ENCODE measurements around the gene POLR3K. TPM values are rescaled to one million over a fixed set of nuclear protein-coding genes. Genes with fewer than 3 reads are reported as not detected.
"Not testable (repeated sequence)": the region's sequence is repeated elsewhere in the genome, so short reads cannot be mapped to it uniquely, and the experiment has no call there.

The POLR3K gene
- total RNA-seq, 1 donor from 2014 or later: 8.4 TPM

DNA sequence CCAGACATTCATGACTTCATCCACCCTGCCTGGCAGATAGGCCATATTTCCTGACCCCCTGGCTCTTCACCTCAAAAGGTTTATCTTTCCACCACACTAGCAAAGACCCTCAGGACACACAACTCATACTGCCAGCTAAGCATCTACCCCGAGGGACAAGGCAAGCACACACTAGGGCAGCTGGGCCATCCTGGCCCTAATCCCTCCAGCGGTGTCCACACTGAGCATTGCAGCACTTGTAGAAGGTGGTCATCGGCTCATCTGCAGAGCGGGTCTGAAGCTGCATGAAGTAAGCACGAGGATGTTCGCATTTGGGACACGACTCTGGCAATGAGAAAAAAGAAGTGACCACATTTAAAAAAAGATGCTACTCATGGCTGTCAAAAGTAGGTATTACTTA lies 6.2 kb downstream of the POLR3K start:
- DNase-seq (ENCODE audit: low read depth, low spot score): no peak

GRCh38 chr16:46510-46909 lies 6.9 kb downstream of the POLR3K start:
- not testable (repeated sequence) for DNase-seq (ENCODE audit: low read depth, low spot score)

DNA sequence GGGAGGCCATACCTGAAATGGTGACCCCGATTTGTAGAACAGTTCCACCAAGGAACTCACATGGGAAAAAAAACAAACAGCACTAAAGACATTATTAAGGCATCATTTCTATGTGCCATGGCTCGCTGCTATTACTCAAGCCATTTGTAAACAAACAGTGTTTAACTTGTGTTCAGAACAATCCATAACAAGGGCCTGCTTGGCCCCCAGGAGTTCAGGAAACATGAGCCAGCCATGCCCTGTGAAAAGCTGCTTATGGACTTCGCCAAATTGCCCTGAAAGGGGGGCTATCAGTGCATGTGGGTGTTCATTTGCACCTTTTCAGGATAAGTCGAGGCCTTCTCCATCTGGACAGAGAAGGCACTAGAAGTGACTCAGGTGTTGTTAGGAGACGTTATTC lies 8.0 kb downstream of the POLR3K start:
- DNase-seq (ENCODE audit: low read depth, low spot score): no peak

- DNase-seq (ENCODE audit: low read depth, low spot score): no peak
These were observed 8.8 kb downstream of the POLR3K start for GRCh38 chr16:44655-45054.

- no peak for DNase-seq (ENCODE audit: low read depth, low spot score)
These were observed 10.1 kb downstream of the POLR3K start for GRCh38 chr16:43294-43693.

DNA sequence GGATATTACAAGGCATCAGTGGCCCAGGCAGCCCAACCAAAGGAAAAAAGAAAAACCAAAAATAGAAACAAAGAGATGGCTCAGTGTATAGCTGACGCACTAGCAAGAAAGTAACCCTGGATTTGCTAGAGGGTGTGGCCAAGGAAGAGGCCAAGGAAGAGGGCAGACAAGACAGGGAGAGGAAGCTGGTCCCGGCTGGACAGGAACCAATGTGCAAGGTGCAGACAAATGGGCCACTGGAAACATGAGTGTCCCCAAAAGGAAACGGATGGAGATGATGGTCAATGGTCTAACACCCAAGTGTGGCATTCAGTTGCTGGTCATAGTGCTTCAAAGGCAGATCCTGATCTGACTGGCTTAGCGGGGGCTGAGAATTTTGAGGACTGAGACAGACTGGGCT lies 10.7 kb downstream of the POLR3K start:
- no peak for DNase-seq (ENCODE audit: low read depth, low spot score)

- DNase-seq (ENCODE audit: low read depth, low spot score): no peak
These were observed 11.3 kb downstream of the POLR3K start for GRCh38 chr16:42069-42457.

DNA sequence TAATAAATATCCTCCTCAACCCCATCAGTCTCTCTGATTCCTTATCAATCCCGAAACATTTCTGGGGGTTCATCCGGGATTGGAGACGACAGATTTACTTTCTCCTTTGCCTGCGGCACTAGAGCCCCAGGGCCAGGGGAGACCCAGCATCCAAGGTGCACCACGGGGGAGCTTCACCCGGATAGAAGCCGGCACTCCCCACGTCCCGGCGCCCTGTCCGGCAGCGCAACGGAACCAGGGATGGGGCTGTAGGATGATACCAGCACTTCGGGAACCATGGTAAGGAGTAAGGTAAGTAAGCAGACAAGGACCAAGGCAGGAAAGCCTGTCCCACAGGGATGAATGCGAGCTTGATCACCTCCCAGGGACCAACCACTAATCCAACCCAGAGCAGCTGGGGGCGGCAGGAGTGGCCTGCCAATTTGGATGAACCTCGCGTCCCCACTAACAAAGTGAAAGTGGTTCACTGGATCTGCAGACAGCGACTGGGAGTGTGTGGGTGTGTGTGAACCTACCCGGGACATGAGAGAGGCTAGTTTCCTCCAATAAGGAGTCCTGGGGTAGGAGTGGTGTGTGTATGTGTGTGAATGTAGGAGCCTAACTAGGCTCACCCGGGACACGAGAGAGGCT lies 11.9 kb downstream of the POLR3K start:
- DNase-seq (ENCODE audit: low read depth, low spot score): no peak

GRCh38 chr16:38941-39892 lies 14.2 kb downstream of the POLR3K start:
- DNase-seq (ENCODE audit: low read depth, low spot score): no peak

- not testable (repeated sequence) for DNase-seq (ENCODE audit: low read depth, low spot score)
These were observed 15.2 kb downstream of the POLR3K start for GRCh38 chr16:38206-38605.

- DNase-seq (ENCODE audit: low read depth, low spot score): no peak
These were observed 15.9 kb downstream of the POLR3K start for GRCh38 chr16:37511-37910.

GRCh38 chr16:36336-36984 lies 16.9 kb downstream of the POLR3K start:
- DNase-seq (ENCODE audit: low read depth, low spot score): no peak

DNA sequence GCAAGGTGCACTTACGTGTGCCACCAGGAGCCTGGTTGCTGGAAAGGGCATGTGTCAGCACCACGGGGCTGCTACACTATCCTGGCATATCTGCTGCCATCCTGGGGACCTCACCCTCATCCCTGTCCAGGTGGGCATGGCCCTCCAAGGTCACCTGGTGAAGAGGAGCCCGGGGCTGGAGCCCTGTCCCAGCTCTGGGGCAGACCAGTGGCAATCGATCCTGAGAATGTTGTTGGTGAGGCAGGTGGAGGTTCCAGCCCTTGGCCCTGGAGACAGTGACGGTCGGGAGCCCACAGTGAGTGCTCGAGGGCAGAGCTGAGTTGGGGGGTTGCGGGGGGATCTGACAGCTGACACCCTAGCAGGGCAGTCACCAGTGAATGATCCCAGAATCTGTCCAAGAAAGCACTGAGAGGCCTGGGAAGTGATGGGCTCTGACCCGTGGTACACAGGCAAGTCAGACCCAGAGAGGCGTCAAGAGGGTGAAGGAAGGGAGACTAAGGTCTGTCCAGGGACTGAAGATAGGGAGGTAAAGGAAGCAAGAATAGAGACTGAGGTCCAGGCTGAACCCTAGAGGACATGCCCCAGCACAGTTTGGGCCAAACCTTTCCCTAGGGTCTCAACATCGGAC lies 17.6 kb downstream of the POLR3K start:
- DNase-seq (ENCODE audit: low read depth, low spot score): no peak

- no peak for DNase-seq (ENCODE audit: low read depth, low spot score)
These were observed 18.3 kb downstream of the POLR3K start for GRCh38 chr16:35011-35677.

- no peak for DNase-seq (ENCODE audit: low read depth, low spot score)
These were observed 18.8 kb downstream of the POLR3K start for GRCh38 chr16:34648-34987.

- no peak for DNase-seq (ENCODE audit: low read depth, low spot score)
These were observed 19.3 kb downstream of the POLR3K start for GRCh38 chr16:33877-34647.

GRCh38 chr16:33154-33876 lies 20.1 kb downstream of the POLR3K start:
- not testable (repeated sequence) for DNase-seq (ENCODE audit: low read depth, low spot score)

DNA sequence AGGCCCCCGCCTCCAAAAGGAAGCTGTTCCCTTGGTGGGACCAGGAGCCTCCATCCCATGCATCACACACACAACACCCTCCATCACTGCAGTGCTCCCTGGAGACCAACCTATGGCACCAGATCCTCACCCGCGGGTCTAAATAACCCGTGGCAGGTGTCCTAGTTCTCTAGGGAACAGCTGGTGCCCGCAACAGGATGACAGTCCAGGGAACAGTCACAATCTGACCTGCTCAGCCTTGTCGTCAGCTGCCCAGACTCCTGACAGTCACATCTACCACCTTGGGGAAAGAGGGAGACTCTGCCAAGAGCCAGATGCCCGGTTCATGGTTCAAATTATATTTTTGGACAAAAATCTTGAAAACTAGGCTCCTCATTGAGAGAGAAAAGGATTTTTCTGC lies 22.8 kb downstream of the POLR3K start:
- not testable (repeated sequence) for DNase-seq (ENCODE audit: low read depth, low spot score)

GRCh38 chr16:25926-26348 lies 27.5 kb downstream of the POLR3K start:
- DNase-seq (ENCODE audit: low read depth, low spot score): not testable (repeated sequence)

GRCh38 chr16:24151-24550 lies 29.3 kb downstream of the POLR3K start:
- not testable (repeated sequence) for DNase-seq (ENCODE audit: low read depth, low spot score)
